HTERT RPE-1 (cell line): ENCODE data around the gene KLHL29.
"Not testable (repeated sequence)": the region's sequence is repeated elsewhere in the genome, so short reads cannot be mapped to it uniquely, and the experiment has no call there.

ENCODE experiments used
- in situ Hi-C: fragments of 300-500 bp; cut with MboI; formaldehyde crosslinking; loops from 4 replicates; pipeline ENCODE4 v1.14.3; 2020; ENCODE audit warnings: low sequenced_read_pairs

KLHL29 gene

DNA sequence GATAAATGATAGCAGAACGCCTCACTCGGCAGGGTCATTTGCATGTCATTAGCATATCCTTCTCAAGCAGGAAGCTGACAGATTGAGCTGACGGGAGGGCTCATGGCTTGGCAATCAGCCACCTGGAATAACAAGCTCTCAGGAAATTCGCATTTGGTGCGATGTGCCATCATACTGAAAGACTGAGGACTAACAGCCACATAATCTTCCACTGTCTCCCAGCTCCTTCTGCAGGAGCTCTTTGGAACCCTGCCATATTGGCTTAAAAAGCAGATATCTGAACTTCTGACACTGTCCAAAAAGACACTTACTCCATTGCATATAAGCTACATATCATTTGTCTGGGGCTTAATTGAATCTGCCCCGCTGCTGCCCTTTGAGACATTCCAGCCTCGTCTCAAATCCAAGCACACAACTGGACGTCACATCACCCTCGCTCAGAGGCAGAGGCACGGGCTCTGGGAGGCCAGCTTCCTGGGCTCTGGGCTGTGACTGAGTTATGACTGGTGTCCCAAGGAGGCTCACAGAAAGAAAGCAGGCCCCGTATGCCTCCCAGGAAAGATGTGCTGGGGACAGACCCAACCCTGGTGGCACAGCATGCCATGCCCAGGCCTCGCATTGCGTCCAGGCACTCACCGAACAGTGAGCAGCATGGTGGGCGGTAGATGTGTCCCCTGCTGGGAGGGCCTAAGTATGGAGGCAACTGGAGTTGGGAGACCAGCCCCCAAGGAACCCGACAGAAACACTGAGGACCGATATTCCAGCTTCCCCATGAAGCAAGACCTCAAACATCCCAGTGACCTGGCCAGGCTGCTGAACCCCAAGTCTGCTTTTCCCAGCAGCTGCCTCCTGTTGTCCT lies 314.0 kb downstream of the KLHL29 start:
- in situ Hi-C loops, result no loop called here

DNA sequence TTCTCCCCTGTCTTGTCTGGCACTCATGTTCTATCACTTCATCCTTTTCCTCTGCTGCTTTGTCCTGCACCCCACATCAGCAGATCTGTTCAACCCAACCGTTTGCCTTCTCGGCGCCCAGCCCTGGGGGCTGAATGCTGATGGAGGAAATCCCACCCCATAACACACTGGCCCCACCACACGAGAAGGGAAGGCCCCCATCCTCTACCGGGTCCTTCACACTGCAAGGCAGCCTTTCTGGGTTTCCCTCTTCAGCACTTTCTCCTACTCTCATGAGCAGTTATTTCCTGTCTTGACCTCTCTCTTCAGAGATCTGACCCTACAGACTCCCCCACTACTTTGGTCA lies 314.6 kb downstream of the KLHL29 start:
- in situ Hi-C loops, result no loop called here

DNA sequence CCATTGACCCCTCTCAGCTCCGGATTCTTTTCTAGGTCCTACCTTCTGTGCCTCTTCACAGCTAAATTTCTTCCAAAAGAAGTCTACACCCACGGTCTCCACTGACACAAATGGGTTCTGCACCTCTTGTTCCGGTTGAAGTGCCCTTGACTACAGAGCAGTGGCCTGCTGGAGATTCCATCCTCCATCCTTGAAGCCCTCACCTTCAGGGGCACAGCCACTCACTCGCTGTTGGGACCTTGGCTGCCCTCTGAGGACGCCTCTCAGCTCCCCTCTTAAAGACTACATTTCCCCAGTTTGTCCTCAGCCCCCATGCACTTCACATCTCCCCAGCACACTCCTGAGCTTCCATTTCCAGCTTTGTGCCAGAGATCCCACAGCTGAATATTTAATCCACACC lies 315.6 kb downstream of the KLHL29 start:
- in situ Hi-C loops, result no loop called here

DNA sequence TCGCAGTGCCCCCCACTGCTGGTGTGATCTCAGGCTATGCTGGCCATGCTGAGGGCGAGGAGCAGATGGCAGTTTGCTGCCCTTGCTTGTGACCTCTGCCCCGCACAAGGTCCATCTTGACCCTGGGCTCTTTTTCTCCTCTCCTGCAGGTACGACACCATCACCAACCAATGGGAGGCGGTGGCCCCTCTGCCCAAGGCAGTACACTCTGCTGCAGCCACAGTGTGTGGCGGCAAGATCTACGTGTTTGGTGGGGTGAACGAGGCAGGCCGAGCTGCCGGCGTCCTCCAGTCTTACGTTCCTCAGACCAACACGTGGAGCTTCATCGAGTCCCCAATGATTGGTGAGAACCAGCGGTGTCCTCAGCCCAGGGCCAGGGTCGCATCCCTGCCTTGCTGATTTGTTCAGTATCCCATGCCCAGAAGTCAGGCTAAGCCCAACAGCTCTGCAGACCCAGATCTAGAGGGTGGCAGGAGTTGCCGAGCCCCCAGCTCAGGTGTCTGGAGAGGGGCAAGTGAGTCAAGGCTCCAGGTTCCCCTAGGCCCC lies 318.1 kb downstream of the KLHL29 start:
- in situ Hi-C loops, result no loop called here

DNA sequence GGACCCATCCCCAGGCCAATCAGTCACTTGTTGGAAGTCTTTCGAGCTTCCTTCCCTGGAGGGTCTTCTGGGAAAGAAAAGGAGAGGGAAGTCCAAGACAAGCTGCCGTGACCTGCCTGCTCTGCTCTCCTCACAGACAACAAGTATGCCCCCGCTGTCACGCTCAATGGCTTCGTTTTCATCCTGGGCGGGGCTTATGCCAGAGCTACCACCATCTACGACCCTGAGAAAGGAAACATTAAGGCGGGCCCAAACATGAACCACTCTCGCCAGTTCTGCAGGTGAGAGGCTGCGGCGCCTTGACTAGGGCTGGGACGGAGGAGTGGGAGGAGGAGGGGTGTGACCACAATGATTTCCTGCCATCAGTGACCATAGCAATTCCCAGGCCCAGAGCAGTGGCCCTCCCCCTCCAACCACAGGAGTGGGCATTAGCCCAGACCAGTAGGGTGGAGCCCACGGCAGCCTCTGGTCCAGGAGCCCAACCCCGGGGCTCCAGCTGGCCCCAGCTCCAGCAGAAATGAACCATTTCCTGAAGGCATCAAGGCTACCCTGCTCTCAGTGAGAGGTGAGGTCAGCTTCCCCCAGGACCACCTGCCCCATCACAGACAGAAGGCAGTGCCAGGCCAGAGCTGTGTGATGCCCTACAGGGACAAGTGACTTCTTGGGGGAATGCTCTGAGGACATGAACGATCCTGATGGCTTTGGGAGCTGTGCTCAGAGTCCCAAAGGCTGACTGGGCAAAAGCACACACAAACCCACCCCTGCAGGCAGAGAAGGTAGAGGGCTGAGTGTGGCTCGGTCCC lies 318.8 kb downstream of the KLHL29 start:
- in situ Hi-C loops, result no loop called here

DNA sequence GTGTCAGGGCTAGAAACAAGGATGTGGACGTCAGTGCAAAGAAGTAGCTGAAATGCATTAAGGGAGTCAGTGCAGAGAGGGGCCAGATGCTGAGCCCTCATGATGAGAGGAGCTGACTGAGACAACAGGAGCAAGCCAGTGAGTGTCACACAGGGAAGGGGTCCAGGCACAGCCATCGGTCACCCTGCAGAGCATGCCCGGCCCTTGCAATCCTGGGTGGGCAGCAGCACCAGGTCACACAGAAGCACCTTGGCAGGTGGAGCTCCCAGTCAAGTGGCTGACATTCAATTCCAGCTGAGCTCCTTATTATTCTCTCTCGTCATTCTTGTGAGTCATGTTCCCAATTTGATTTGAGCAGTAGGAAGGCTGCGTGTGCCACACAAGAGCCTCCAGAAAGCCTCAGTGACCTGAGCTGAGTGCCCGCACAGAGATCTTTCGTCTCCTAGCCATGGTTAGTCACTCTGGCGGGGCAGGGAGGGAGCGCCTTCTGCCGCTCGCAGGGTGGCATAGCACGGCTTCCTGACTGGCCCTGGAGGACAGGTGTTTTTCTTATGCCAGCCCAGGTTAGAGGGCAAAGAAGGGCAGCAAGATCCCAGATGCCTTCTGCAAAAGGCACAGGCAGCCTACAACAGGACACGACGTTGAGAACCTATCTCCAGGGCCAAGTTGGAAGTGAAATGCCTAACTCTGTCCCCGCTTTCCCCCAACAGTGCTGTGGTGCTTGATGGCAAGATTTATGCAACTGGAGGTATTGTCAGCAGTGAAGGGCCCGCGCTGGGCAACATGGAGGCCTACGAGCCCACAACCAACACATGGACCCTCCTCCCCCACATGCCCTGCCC lies 321.0 kb downstream of the KLHL29 start:
- in situ Hi-C loops, result no loop called here

DNA sequence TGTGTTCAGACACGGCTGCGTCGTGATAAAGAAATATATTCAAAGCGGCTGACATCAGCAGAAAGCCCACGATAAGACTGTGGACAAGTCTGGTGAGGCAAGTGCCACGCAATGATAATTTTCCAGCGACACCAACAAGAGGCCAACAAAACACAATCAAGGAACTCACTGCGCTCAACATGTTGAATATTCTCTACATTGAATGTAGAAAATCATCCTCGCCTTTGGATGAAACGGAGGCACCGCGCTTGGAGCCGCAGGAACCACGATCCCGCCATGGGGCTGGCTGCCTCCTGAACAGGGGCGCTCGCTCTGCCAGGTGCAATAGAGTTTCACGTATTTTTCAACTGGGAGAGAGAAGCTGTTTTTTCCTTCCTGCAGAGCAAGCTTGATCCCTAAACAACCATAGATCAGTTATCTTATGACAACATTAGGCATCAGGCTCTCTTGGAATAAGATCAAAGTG lies 321.7 kb downstream of the KLHL29 start:
- in situ Hi-C loops, result no loop called here

DNA sequence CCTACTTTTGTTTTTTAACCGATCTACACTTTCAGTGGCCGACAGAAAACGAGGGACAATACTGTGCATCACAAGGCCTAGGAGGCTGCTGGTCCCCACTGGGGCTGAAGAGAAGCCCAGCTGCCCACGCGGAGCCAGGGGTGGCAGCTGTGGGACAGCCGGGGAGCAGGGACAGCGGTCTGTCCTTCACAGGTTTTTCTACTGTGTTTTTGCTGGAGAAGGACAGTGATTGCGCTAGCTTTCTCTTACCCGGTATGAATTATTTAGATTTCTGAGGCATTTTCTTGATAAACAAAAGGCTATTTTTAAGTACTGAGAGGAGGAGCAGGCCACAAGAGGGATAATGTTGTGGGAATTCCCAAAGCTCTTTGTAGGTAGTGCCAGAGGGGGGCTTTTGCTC lies 322.1 kb downstream of the KLHL29 start:
- in situ Hi-C loops, result no loop called here

DNA sequence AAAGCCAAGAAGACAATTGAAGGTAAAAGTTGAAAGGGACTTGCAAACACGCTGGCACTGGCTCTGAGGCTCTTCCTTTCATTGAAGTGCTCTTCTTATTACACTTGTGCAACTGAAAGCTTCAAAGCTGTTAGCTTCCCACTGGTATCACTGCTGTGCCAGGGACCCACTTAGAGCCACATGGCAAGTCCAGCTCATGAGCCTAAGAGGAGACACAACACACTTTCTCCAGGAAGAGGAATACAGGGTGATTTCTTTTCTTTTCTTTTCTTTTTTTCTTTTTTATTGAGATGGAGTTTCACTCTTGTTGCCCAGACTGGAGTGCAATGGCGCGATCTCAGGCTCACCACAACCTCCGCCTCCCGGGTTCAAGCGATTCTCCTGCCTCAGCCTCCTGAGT lies 323.8 kb downstream of the KLHL29 start:
- in situ Hi-C loops, result no loop called here

DNA sequence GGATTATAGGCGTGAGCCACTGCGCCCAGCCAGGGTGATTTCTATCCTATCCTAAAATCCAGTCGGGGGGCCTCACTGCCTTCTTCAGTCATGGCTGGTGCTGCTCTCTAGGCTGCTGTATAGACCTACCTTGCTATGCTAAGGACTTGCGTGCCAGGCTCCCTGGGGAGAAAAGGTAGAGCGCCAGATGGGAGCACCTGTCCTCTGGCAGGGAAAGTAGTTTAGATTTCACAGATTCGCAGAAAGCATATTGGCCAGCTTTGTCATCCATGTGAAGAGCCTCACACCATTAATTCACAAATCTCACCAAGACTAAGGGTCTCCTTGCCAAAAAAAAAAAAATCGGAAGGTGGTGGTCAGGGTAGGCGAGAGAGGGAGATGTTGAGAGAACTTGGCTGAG lies 324.3 kb downstream of the KLHL29 start:
- in situ Hi-C loops, result no loop called here

DNA sequence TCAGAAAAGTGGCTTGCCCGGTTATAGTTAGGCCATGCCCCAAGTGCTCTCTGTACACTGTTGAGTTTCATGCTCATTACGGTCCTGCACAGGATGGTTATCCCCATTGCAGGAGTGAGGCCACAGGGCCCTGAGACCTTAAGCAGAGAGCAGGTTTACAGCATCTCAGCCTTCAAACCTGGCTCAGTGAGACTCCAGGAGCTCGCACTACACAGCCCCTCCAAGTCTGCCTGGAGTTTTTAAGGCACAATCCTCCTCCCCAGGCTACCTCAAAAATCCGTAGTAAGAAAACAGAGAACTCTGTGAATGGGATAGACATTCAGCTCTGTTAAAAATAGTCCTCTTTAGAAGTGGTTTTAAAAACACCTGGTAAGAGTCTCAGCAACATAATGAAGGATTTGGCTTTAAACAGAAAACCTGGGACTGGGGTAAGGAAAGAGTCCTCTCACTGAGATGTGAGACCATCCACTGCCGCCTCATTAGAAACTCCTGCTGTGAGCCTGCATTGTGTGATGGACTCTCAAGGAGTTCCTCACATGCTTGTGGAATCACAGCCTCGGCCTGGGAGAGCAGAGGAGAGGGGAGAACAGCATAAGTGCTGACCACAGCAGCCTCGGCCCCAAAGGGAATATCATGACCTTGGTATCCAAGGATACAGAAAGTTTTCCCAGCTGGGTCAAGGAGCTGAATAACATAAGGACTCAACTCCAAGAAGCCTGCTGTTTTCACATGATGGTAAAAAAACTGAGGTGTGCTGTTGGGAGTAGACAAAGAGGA lies 327.2 kb downstream of the KLHL29 start:
- in situ Hi-C loops, result no loop called here

DNA sequence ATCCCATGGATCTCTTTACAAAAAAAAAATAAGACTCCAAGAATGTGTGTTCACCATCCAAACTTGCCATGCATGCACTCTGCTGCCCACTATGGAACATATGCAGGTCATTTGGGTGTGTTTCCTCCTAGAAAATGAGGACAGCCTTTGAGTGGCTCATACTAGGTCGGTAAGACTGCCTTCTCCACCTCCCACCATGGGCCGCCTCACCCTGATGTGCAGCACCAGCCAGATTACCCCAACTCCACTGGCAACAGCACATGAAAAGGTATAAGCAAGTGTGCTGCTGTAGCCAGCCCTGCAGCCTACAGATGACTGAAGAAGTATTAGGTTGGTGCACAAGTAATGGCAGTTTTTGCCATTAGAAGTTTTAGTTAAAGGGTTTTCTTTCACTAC lies 327.8 kb downstream of the KLHL29 start:
- in situ Hi-C loops, result no loop called here

DNA sequence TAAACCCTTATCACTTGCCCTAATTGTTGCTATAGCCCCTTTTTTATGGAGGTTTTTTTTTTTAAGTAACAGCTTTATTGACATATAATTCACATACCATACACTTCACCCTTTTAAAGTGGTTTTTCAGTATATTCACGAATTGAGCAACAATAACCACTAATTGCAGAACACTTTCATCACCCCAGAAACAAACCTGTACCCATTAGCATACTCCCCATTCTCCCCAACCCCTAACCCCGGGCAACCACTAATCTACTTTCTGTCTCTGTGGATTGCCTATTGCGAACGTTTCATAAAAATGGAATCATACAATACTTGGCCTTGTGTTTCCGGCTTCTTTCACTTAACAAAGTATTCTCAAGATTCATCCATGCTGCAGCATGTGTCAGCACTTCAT lies 328.4 kb downstream of the KLHL29 start:
- in situ Hi-C loops, result no loop called here

DNA sequence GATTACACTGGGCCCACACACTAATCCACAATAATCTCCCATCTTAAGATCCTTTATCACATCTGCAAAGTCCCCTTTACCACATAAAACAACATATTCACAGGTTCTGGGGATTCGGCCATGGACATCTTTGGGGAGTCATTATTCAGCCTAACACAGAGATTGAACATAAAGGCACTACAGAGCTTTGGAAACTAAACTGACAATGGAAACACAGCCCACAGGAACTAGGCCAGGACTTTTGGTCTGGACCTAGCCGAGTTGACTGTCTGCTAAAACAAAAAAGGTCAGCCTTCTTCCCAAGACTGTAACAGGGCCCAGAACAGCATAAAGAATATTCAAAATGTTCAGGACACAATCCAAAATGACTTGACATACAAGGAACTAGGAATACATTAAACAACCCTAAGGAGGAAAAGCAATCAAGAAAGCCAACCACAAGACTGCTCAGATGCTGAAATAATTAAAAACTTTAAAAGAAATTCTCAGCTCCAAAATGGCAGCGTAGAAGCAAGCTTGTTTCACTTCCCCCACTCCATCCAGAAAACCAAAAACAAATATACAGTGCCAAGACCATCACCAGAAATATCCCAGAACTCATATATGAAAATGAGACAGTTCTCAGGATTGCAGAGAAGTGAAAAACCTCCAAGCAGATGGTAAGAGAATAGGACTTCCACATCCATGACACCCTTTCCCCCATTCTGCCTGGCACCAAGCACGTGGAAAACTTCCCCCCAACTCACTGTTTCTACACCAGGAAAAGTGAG lies 334.1 kb downstream of the KLHL29 start:
- in situ Hi-C loops, result no loop called here

DNA sequence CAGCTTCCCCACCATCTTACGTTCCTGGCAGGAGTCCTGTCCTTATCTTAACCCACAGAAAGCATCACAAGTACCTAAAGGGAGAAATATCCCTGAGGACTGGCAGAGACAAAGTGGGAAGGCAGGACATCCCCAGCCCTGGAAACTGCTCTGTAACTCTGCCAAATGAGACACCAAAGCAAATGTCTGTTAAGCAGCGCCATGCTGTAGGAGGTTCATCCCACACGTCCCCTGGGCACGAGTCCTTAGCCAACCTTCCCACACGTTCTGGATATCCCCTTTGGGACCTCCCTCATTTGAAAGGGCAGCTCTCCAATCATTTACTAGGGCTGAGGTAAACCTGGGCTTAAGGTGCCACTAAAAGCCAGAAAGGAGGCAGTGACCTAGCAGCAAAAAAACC lies 334.7 kb downstream of the KLHL29 start:
- in situ Hi-C loops, result no loop called here

DNA sequence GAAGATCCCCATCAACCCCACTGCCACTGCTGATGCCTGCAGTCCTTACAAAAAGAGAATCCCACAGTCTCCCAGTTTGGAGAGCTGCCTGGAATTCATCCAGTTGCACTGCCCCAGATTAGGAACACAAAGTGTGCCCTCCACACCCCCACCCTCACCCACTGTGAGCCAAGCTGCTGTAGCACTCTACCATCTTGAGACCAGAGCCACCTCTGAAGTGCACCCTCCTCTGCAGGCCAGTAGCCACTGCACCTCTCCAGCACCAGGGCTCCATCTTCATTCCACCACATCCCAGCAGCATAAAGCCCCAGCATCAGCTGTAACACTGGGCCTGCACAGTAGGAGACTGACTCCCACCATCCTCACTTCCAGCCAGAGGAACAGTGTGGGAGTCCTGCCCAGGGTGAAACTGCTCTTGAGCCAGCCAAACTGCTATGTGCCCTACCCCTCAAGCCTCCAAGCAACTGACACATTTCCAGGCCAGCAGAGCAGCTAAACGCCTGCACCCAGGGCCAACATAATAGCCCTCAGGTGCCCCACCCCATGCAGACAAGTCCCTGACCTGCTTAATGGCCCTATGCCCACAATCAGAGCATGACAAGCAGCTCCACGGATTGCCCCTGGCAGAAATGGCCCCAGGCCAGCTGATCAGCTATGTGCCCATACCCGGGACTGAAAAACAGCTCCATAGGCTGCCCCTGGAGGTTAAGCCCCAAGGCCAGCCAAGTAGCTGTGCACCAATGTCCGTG lies 335.9 kb downstream of the KLHL29 start:
- in situ Hi-C loops, result no loop called here

DNA sequence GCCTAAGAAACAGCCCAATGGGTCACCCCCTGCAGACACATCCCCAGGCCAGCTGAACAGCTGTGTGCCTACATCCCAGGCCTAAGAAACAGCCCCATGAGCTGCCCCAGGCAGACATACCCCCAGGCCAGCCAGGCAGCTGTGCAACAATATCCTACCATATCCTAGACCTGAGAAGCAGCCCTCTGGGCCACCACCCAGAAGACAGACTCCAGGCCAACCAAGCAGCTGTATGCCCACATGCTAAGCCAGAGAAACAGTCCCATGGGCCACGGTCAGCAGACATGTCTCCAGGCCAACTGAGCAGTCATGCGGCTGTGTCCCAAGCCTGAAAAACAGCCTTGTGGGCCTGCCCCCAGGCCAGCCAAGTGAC lies 336.5 kb downstream of the KLHL29 start:
- in situ Hi-C loops, result no loop called here

DNA sequence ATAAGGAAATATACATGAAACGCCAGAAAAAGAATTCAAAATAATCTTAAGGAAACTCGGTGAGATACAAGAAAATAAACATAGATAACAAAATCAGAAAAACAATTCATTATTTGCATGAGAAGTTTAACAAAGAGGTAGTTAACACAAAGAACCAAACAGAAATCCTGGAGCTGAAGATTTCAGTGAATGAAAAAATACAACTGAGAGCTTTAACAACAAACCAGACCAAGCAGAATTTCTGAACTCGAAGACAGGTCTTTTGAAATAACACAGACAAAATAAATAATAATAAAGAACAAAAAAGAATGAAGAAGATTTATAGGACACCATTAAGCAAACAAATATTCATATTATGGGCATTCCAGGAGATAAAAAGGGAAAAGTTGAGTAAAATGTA lies 337.3 kb downstream of the KLHL29 start:
- in situ Hi-C loops, result no loop called here

DNA sequence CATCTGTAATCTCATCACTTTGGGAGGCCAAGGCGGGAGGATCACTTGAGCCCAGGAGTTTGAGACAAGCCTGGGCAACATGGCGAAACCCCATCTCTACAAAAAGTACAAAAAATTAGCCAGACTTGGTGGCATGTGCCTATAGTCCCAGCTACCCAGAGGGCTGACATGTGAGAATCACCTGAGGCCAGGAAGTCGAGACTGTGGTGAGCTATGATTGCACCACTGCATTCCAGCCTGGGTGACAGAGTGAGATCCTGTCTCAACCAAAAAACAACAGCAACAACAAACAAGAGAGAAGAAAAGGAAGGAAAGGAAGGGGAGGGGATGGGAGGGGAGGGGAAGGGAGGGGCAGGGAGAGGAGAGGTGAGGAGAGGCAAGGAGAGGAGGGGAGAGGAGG lies 338.1 kb downstream of the KLHL29 start:
- in situ Hi-C loops, result not testable (repeated sequence)
